Type B pancreatic cell (in vitro differentiated cells): ENCODE measurements around the gene HNRNPK. TPM values are rescaled to one million over a fixed set of nuclear protein-coding genes. Genes with fewer than 3 reads are reported as not detected.

Source experiments
- DNase-seq: peaks from one replicate; pipeline ENCODE4 v3.0.0; 2021; ENCODE audit warnings: mixed read lengths; ENCODE audit not compliant: unreplicated experiment; ENCODE audit errors: extremely low spot score
- H3K27ac Mint-ChIP-seq: 2 replicates; pipeline ENCODE4 v1.8.0; 2021; ENCODE audit warnings: mild to moderate bottlenecking, mixed read lengths
- H3K27me3 Mint-ChIP-seq: 2 replicates; pipeline ENCODE4 v1.8.0; 2021; ENCODE audit warnings: mixed read lengths
- H3K36me3 Mint-ChIP-seq: 2 replicates; pipeline ENCODE4 v1.8.0; 2021; ENCODE audit warnings: mixed read lengths
- H3K4me1 Mint-ChIP-seq: one replicate; pipeline ENCODE4 v1.8.0; 2021; ENCODE audit warnings: mixed read lengths; ENCODE audit not compliant: unreplicated experiment
- H3K4me3 Mint-ChIP-seq: 2 replicates; pipeline ENCODE4 v1.8.0; 2021; ENCODE audit warnings: mild to moderate bottlenecking, mixed read lengths
- H3K9me3 Mint-ChIP-seq: 2 replicates; pipeline ENCODE4 v1.8.0; 2021; ENCODE audit warnings: mixed read lengths
- CTCF ChIP-seq: fragments of 200-600 bp; sonication (generic); conservative IDR thresholded peaks from 2 replicates; pipeline ENCODE4 v1.5.0; 2021; ENCODE audit warnings: antibody characterized with exemption, mild to moderate bottlenecking
- total RNA-seq: library from RNA; stranded (reverse); gene quantifications from 2 replicates; pipeline ENCODE4 v1.2.1, GENCODE V29; 2021; ENCODE audit warnings: low replicate concordance

Gene HNRNPK
- total RNA-seq, 1 donor from 2014 or later, result 673 TPM

- Mint-ChIP-seq H3K27me3 (no peaks in the 10 kb centered on the region), H3K4me1 (peaks cover 4% of the 10 kb centered on the region), H3K9me3 (no peaks in the 10 kb centered on the region), H3K4me3 (no peak overlapping the region), H3K27ac (no peak overlapping the region), H3K36me3 (peaks cover 18% of the 10 kb centered on the region)
- no peak for TF ChIP-seq CTCF
- DNase-seq, result no peak
Measured at GRCh38 chr9:84002344-84002743, 22.3 kb upstream of the HNRNPK start.

GRCh38 chr9:84001621-84002020, 21.6 kb upstream of the HNRNPK start:
- TF ChIP-seq CTCF, result no peak
- DNase-seq, result no peak
- H3K4me3 Mint-ChIP-seq, result no peak overlapping the region
- no peak overlapping the region for H3K27ac Mint-ChIP-seq
- peaks cover 4% of the 10 kb centered on the region for H3K4me1 Mint-ChIP-seq
- peaks cover 18% of the 10 kb centered on the region for H3K36me3 Mint-ChIP-seq
- no peaks in the 10 kb centered on the region for H3K27me3 Mint-ChIP-seq
- H3K9me3 Mint-ChIP-seq, result no peaks in the 10 kb centered on the region

- no peak overlapping the region for H3K4me3 Mint-ChIP-seq
- no peak overlapping the region for H3K27ac Mint-ChIP-seq
Measured at GRCh38 chr9:84000186-84000585, 20.2 kb upstream of the HNRNPK start.

GRCh38 chr9:83999141-83999918, 19.3 kb upstream of the HNRNPK start:
- peak overlapping the region; percentile 48 for H3K27ac Mint-ChIP-seq
- TF ChIP-seq CTCF, result no peak

More at GRCh38 chr9:84000186-84000585, 20.2 kb upstream of the HNRNPK start:
- DNase-seq, result no peak
- Mint-ChIP-seq H3K9me3 (no peaks in the 10 kb centered on the region), H3K4me1 (peaks cover 4% of the 10 kb centered on the region), H3K36me3 (peaks cover 21% of the 10 kb centered on the region), H3K27me3 (no peaks in the 10 kb centered on the region)
- TF ChIP-seq CTCF, result no peak

GRCh38 chr9:83996126-83996525, 16.1 kb upstream of the HNRNPK start:
- H3K4me3 Mint-ChIP-seq, result no peak overlapping the region
- no peaks in the 10 kb centered on the region for H3K27me3 Mint-ChIP-seq
- no peaks in the 10 kb centered on the region for H3K9me3 Mint-ChIP-seq
- peaks cover 4% of the 10 kb centered on the region for H3K4me1 Mint-ChIP-seq
- no peak for DNase-seq
- no peak for TF ChIP-seq CTCF
- peaks cover 22% of the 10 kb centered on the region for H3K36me3 Mint-ChIP-seq
- H3K27ac Mint-ChIP-seq, result no peak overlapping the region

More at GRCh38 chr9:83999141-83999918, 19.3 kb upstream of the HNRNPK start:
- H3K4me1 Mint-ChIP-seq, result peaks cover 4% of the 10 kb centered on the region
- peaks cover 18% of the 10 kb centered on the region for H3K36me3 Mint-ChIP-seq
- H3K27me3 Mint-ChIP-seq, result no peaks in the 10 kb centered on the region
- H3K4me3 Mint-ChIP-seq, result peak overlapping the region; percentile 56
- DNase-seq, result no peak
- H3K9me3 Mint-ChIP-seq, result no peaks in the 10 kb centered on the region
